IPS-NIHi7 (cell line): Measurements from ENCODE around the gene MTHFD1L.
A peak's percentile ranks its signal among the peaks of the same experiment; 100 is the strongest.

Experiments used
- DNase-seq: peaks from one replicate; pipeline ENCODE4 v3.0.0; 2012; ENCODE audit warnings: mixed read lengths; ENCODE audit errors: extremely low spot score

MTHFD1L gene

GRCh38 chr6:150898399-150899170, 33.1 kb downstream of the MTHFD1L start:
- DNase-seq, result no peak

GRCh38 chr6:150899231-150899630, 33.7 kb downstream of the MTHFD1L start:
- DNase-seq, result no peak

- no peak for DNase-seq
Measured at GRCh38 chr6:150900049-150900448, 34.5 kb downstream of the MTHFD1L start.

GRCh38 chr6:150902142-150902776, 36.8 kb downstream of the MTHFD1L start:
- DNase-seq, result no peak

GRCh38 chr6:150905769-150906168, 40.3 kb downstream of the MTHFD1L start:
- DNase-seq, result peak; percentile 56

GRCh38 chr6:150906641-150907326, 41.3 kb downstream of the MTHFD1L start:
- DNase-seq, result no peak

GRCh38 chr6:150907383-150907782, 41.9 kb downstream of the MTHFD1L start:
- DNase-seq, result no peak

GRCh38 chr6:150908901-150909300, 43.4 kb downstream of the MTHFD1L start:
- DNase-seq, result no peak

GRCh38 chr6:150910561-150910960, 45.1 kb downstream of the MTHFD1L start:
- DNase-seq, result no peak

GRCh38 chr6:150914372-150914771, 48.9 kb downstream of the MTHFD1L start:
- DNase-seq, result no peak

- no peak for DNase-seq
Measured at GRCh38 chr6:150915131-150915879, 49.8 kb downstream of the MTHFD1L start.

- DNase-seq, result no peak
Measured at GRCh38 chr6:150915880-150916265, 50.4 kb downstream of the MTHFD1L start.

GRCh38 chr6:150919938-150920337, 54.4 kb downstream of the MTHFD1L start:
- no peak for DNase-seq

- no peak for DNase-seq
Measured at GRCh38 chr6:150922137-150922536, 56.6 kb downstream of the MTHFD1L start.

- no peak for DNase-seq
Measured at GRCh38 chr6:150924808-150925589, 59.5 kb downstream of the MTHFD1L start.

GRCh38 chr6:150925590-150925928, 60.1 kb downstream of the MTHFD1L start:
- DNase-seq, result no peak

GRCh38 chr6:150925976-150926375, 60.5 kb downstream of the MTHFD1L start:
- no peak for DNase-seq

- peak; percentile 59 for DNase-seq
Measured at GRCh38 chr6:150928882-150929281, 63.4 kb downstream of the MTHFD1L start.

- no peak for DNase-seq
Measured at GRCh38 chr6:150929416-150929815, 63.9 kb downstream of the MTHFD1L start.

- DNase-seq, result no peak
Measured at GRCh38 chr6:150930841-150931240, 65.3 kb downstream of the MTHFD1L start.

- no peak for DNase-seq
Measured at GRCh38 chr6:150931405-150931804, 65.9 kb downstream of the MTHFD1L start.
